IMR-90 (cell line): ENCODE measurements around the gene BMPER. TPM values are rescaled to one million over a fixed set of nuclear protein-coding genes. Genes with fewer than 3 reads are reported as not detected.

Experiments
- ATAC-seq: fragments of 200-7000 bp; cut with Tn5 transposase; 2 replicates; pipeline ENCODE4 v1.9.1; 2020; ENCODE audit warnings: low read depth, mild to moderate bottlenecking, moderate library complexity
- BruUV-seq: library from RNA; stranded (reverse); fragments of 400-500 nt; replicated peaks from 2 replicates; lab custom pipeline; 2021; lab: Mats Ljungman, UMichigan
- CTCF ChIA-PET: fragments of 300-600 bp; formaldehyde crosslinking; extraction: SDS; loops from one replicate; lab custom pipeline; 2021; ENCODE audit warnings: antibody characterized with exemption; lab: Yijun Ruan, JAX
- POLR2A ChIA-PET: fragments of 300-600 bp; sonication (Branson Sonifier 250); formaldehyde crosslinking; loops from one replicate; lab custom pipeline; 2022; ENCODE audit warnings: antibody characterized with exemption; ENCODE audit not compliant: unreplicated experiment; lab: Charles Lee
- DNase-seq: peaks from one replicate; pipeline ENCODE4 v3.0.0; 2013
- H2AFZ ChIP-seq: replicated peaks from 2 replicates; pipeline ENCODE3; 2013; ENCODE audit warnings: low read length, mild to moderate bottlenecking; ENCODE audit not compliant: poor library complexity
- H2AK5ac ChIP-seq: 2 replicates; pipeline ENCODE4 v1.6.1; 2013; ENCODE audit warnings: low read depth, low read length, inconsistent platforms
- H2AK9ac ChIP-seq: replicated peaks from 2 replicates; pipeline ENCODE3; 2013; ENCODE audit warnings: mild to moderate bottlenecking, low read depth, low read length, moderate library complexity; ENCODE audit not compliant: poor library complexity
- H2BK120ac ChIP-seq: 2 replicates; pipeline ENCODE4 v1.6.1; 2013; ENCODE audit warnings: low read depth, low read length, inconsistent platforms
- H2BK15ac ChIP-seq: 3 replicates; pipeline ENCODE4 v1.6.1; 2013; ENCODE audit warnings: low read depth, low read length, inconsistent platforms
- H2BK20ac ChIP-seq: 2 replicates; pipeline ENCODE4 v1.6.1; 2013; ENCODE audit warnings: low read depth, mild to moderate bottlenecking, inconsistent platforms, low read length, moderate library complexity
- H2BK5ac ChIP-seq: 2 replicates; pipeline ENCODE4 v1.6.1; 2013; ENCODE audit warnings: mild to moderate bottlenecking, low read depth, low read length, inconsistent platforms; ENCODE audit not compliant: poor library complexity, severe bottlenecking
- H3K14ac ChIP-seq: replicated peaks from 2 replicates; pipeline ENCODE4 v1.6.1; 2013; ENCODE audit warnings: low read depth, low read length, inconsistent platforms
- H3K18ac ChIP-seq: 2 replicates; pipeline ENCODE4 v1.6.1; 2013; ENCODE audit warnings: low read depth, low read length, control low read depth
- H3K23ac ChIP-seq: 2 replicates; pipeline ENCODE4 v1.6.1; 2013; ENCODE audit warnings: low read depth, low read length, inconsistent platforms
- H3K27ac ChIP-seq: 2 replicates; pipeline ENCODE4 v1.5.1; 2013; ENCODE audit warnings: mild to moderate bottlenecking, control low read depth, low read length; ENCODE audit not compliant: insufficient read depth
- H3K27me3 ChIP-seq: 2 replicates; pipeline ENCODE4 v1.6.1; 2013; ENCODE audit warnings: low read length; ENCODE audit not compliant: control insufficient read depth, insufficient read depth
- H3K36me3 ChIP-seq: 2 replicates; pipeline ENCODE4 v1.6.1; 2013; ENCODE audit warnings: low read length, mixed read lengths; ENCODE audit not compliant: control insufficient read depth, insufficient read depth
- H3K4ac ChIP-seq: 2 replicates; pipeline ENCODE4 v1.6.1; 2013; ENCODE audit warnings: low read depth, low read length, inconsistent platforms
- H3K4me1 ChIP-seq: 2 replicates; pipeline ENCODE4 v1.6.1; 2013; ENCODE audit warnings: low read length, mixed read lengths; ENCODE audit not compliant: control insufficient read depth, insufficient read depth
- H3K4me2 ChIP-seq: 2 replicates; pipeline ENCODE4 v1.6.1; 2013; ENCODE audit warnings: low read depth, mild to moderate bottlenecking, control low read depth, low read length, moderate library complexity
- H3K4me3 ChIP-seq: 2 replicates; pipeline ENCODE4 v1.5.1; 2013; ENCODE audit warnings: low read depth, mild to moderate bottlenecking, control low read depth, low read length, moderate library complexity; ENCODE audit not compliant: insufficient read depth
- H3K56ac ChIP-seq: 2 replicates; pipeline ENCODE4 v1.6.1; 2013; ENCODE audit warnings: low read length, inconsistent platforms; ENCODE audit not compliant: insufficient read depth; ENCODE audit errors: extremely low read depth
- H3K79me1 ChIP-seq, 2 experiments: 2 replicates each; pipeline ENCODE4 v1.6.1; 2013; ENCODE audit warnings: low read length in 2 of 2, inconsistent platforms in 1 of 2, low read depth in 1 of 2
- H3K9ac ChIP-seq: 2 replicates; pipeline ENCODE4 v1.6.1; 2013; ENCODE audit warnings: low read depth, low read length, control low read depth
- H3K9me1 ChIP-seq: 2 replicates; pipeline ENCODE4 v1.6.1; 2013; ENCODE audit warnings: low read length, inconsistent platforms; ENCODE audit not compliant: insufficient read depth
- H3K9me3 ChIP-seq: 2 replicates; pipeline ENCODE4 v1.6.1; 2013; ENCODE audit warnings: low read length; ENCODE audit not compliant: control insufficient read depth, insufficient read depth
- H4K20me1 ChIP-seq: 2 replicates; pipeline ENCODE4 v1.6.1; 2013; ENCODE audit warnings: low read length, inconsistent platforms; ENCODE audit not compliant: insufficient read depth
- H4K5ac ChIP-seq: 2 replicates; pipeline ENCODE4 v1.6.1; 2013; ENCODE audit warnings: mild to moderate bottlenecking, low read depth, low read length, control low read depth
- H4K8ac ChIP-seq, 2 experiments: 2 replicates each; pipeline ENCODE4 v1.6.1; 2013; ENCODE audit warnings: low read depth in 2 of 2, low read length in 2 of 2, control low read depth in 1 of 2, inconsistent platforms in 1 of 2
- H4K91ac ChIP-seq: 2 replicates; pipeline ENCODE4 v1.6.1; 2013; ENCODE audit warnings: low read depth, low read length, inconsistent platforms; ENCODE audit not compliant: insufficient read depth
- BHLHE40 ChIP-seq: fragments of 150-350 bp; IDR thresholded peaks from 2 replicates; pipeline ENCODE4 v1.6.1; 2016; ENCODE audit warnings: mild to moderate bottlenecking, low read depth, low read length
- FOS ChIP-seq: fragments of 150-350 bp; IDR thresholded peaks from 2 replicates; pipeline ENCODE4 v1.6.1; 2016; ENCODE audit warnings: low read depth, low read length
- RCOR1 ChIP-seq: IDR thresholded peaks from 2 replicates; pipeline ENCODE4 v1.6.1; 2012; ENCODE audit warnings: mild to moderate bottlenecking, low read length, improper control_type of control experiment; ENCODE audit not compliant: insufficient replicate concordance
- WGBS, 2 experiments: methylation state at CpG; one replicate each; pipeline versions ENCODE4 v1.1.5 to v1.1.7; 2013; ENCODE audit warnings: missing lambda C conversion rate in 2 of 2; ENCODE audit not compliant: insufficient read length in 1 of 2; ENCODE audit errors: extremely low coverage in 2 of 2; 5-methylcytosine and 5-hydroxymethylcytosine counted together
- dilution Hi-C: fragments of 300-500 bp; cut with HindIII; formaldehyde crosslinking; loops from one replicate; pipeline ENCODE4 v1.14.3; 2018; ENCODE audit warnings: low sequenced_read_pairs; ENCODE audit not compliant: unreplicated experiment
- in situ Hi-C: fragments of 300-500 bp; cut with MboI; formaldehyde crosslinking; loops from 3 replicates; pipeline ENCODE4 v1.14.3; 2019; ENCODE audit warnings: low sequenced_read_pairs, inconsistent platforms, mixed read lengths
- intact Hi-C: fragments of 100-400 bp; cut with micrococcal nuclease; formaldehyde crosslinking; loops from 2 replicates; pipeline ENCODE4 v1.10.0; 2022
- polyA plus RNA-seq, 3 experiments: library from polyadenylated mRNA; depleted of rRNA; stranded (reverse); fragments of >200 nt; gene quantifications; 2 replicates each; pipeline ENCODE4 v1.2.3, GENCODE V29; 2012; ENCODE audit warnings: low replicate concordance in 1 of 3
- total RNA-seq: library from RNA; depleted of rRNA; stranded (reverse); fragments of >200 nt; gene quantifications from 2 replicates; pipeline ENCODE4 v1.2.3, GENCODE V29; 2012

Gene BMPER
- total and polyA plus RNA-seq, 2 of the 4 experiments (the other 2 are of a cell fraction): 6.2 to 7.9 TPM

- intact Hi-C loops (no loop called here), in situ Hi-C loops (no loop called here), dilution Hi-C loops (no loop called here)
- TF ChIP-seq BHLHE40 (no peak), RCOR1 (no peak), FOS (no peak)
- POLR2A ChIA-PET: no interaction called here
- BruUV-seq: no TSS peak
- H3K4me3 ChIP-seq: no peak overlapping the region
- no peak overlapping the region; the same call in 1 of the 2 replicates for H3K4me2 ChIP-seq
- no peak overlapping the region for H4K5ac ChIP-seq
- peak overlapping the region; percentile 50; the same call in 1 of the 2 replicates for H3K18ac ChIP-seq
- peak overlapping the region; percentile 41; the same call in 1 of the 2 replicates for H3K4ac ChIP-seq
- H4K91ac ChIP-seq: no peak overlapping the region
- 0 out of 3 replicates have a peak overlapping the region, but pooled peaks have one; percentile 34 for H2BK15ac ChIP-seq
- H3K4me1 ChIP-seq: peaks cover 10% of the 10 kb centered on the region; the same call in 1 of the 2 replicates
- no peaks in the 10 kb centered on the region for H3K79me1 ChIP-seq
- no peak overlapping the region for H2AK9ac ChIP-seq
- H3K9ac ChIP-seq: no peak overlapping the region
- H2BK20ac ChIP-seq: peak overlapping the region; percentile 53; the same call in 1 of the 2 replicates
- H4K8ac ChIP-seq: 0 out of 4 replicates have a peak overlapping the region, but pooled peaks of 1 of the 2 experiments have one; percentile 32
- CTCF ChIA-PET: interaction anchor here (1.0 kb wide), 1 partner anchor 19 kb away, joined by 3 read pairs; no protein-coding TSS in a partner anchor
- no peak; the same call in 1 of the 2 replicates for ATAC-seq
- peak overlapping the region; percentile 75; the same call in 1 of the 2 replicates for H2BK120ac ChIP-seq
- no peak overlapping the region for H2AFZ ChIP-seq
- no peaks in the 10 kb centered on the region; the same call in 1 of the 2 replicates for H3K9me3 ChIP-seq
- H3K36me3 ChIP-seq: no peaks in the 10 kb centered on the region
- H4K20me1 ChIP-seq: no peaks in the 10 kb centered on the region
- H2AK5ac ChIP-seq: peak overlapping the region; percentile 54
- H3K14ac ChIP-seq: peak overlapping the region; percentile 62
- H3K23ac ChIP-seq: no peak overlapping the region
- peak overlapping the region; percentile 23 for H2BK5ac ChIP-seq
- no peaks in the 10 kb centered on the region for H3K27me3 ChIP-seq
- H3K27ac ChIP-seq: no peak overlapping the region
- H3K56ac ChIP-seq: no peak overlapping the region
- DNase-seq: no peak
- no CpG with 5 or more reads among the region's 1 CpG for WGBS, 2 experiments
- H3K9me1 ChIP-seq: peaks cover 6% of the 10 kb centered on the region; the same call in 1 of the 2 replicates
Observed at GRCh38 chr7:33873518-33873917, 31.8 kb upstream of the BMPER start.
